Spleen (tissue), 11 donors: ENCODE measurements around the gene SH3RF3. TPM values are rescaled to one million over a fixed set of nuclear protein-coding genes. Genes with fewer than 3 reads are reported as not detected.

Source experiments
- DNase-seq: peaks from one replicate; pipeline ENCODE4 v3.0.0-alpha.2; 2020
- H3K27ac ChIP-seq, 8 donors: fragments of 200-600 bp; sonication (generic) in 7 of 8; 1 replicate in 4 of 8; 2 replicates in 4 of 8; pipeline versions ENCODE4 v1.5.0 to v1.8.0; 2016 to 2021; ENCODE audit warnings: inconsistent platforms in 4 of 8, mild to moderate bottlenecking in 4 of 8, moderate library complexity in 1 of 8
- H3K27me3 ChIP-seq, 7 donors: fragments of 200-600 bp; sonication (generic) in 6 of 7; replicated peaks in 1 of 7; 1 replicate in 4 of 7; 2 replicates in 3 of 7; pipeline versions ENCODE4 v1.5.0 to v1.8.0; 2016 to 2021; ENCODE audit warnings: inconsistent platforms in 3 of 7, mild to moderate bottlenecking in 1 of 7
- H3K36me3 ChIP-seq, 6 donors: fragments of 200-600 bp; sonication (generic) in 5 of 6; 1 replicate in 4 of 6; 2 replicates in 2 of 6; pipeline versions ENCODE4 v1.5.0 to v1.8.0; 2016 to 2021; ENCODE audit warnings: inconsistent platforms in 2 of 6
- H3K4me1 ChIP-seq, 6 donors: fragments of 200-600 bp; sonication (generic) in 5 of 6; 1 replicate in 3 of 6; 2 replicates in 3 of 6; pipeline versions ENCODE4 v1.5.0 to v1.8.0; 2016 to 2021; ENCODE audit warnings: inconsistent platforms in 3 of 6
- H3K4me3 ChIP-seq, 8 donors: fragments of 200-600 bp; sonication (generic) in 7 of 8; 1 replicate in 4 of 8; 2 replicates in 4 of 8; pipeline versions ENCODE4 v1.5.0 to v1.8.0; 2016 to 2021; ENCODE audit warnings: inconsistent platforms in 4 of 8, mild to moderate bottlenecking in 4 of 8, moderate library complexity in 2 of 8
- H3K9me3 ChIP-seq, 8 donors: fragments of 200-600 bp; sonication (generic) in 7 of 8; 1 replicate in 4 of 8; 2 replicates in 4 of 8; pipeline versions ENCODE4 v1.5.0 to v1.8.0; 2016 to 2021; ENCODE audit warnings: inconsistent platforms in 4 of 8
- POLR2A ChIP-seq, 3 donors: fragments of 450-650 bp; IDR thresholded peaks; one replicate each; pipeline ENCODE4 v1.5.1; 2017; ENCODE audit warnings: antibody characterized with exemption in 3 of 3, mild to moderate bottlenecking in 1 of 3
- POLR2AphosphoS5 ChIP-seq, 3 donors: sonication (generic); formaldehyde crosslinking; IDR thresholded peaks; one replicate each; pipeline ENCODE4 v1.5.1; 2017; ENCODE audit warnings: antibody characterized with exemption in 3 of 3
- WGBS, 5 donors: extraction: QIAGEN DNeasy Blood & Tissue Kit in 3 of 5; methylation state at CpG; one replicate each; pipeline versions ENCODE4 v1.1.5 to v1.1.7; 2013 to 2018; 5-methylcytosine and 5-hydroxymethylcytosine counted together
- intact Hi-C: fragments of 100-400 bp; cut with DNase I; formaldehyde crosslinking; loops from one replicate; pipeline ENCODE4 v1.15.0; 2023; ENCODE audit warnings: low total_unique reads
- polyA plus RNA-seq, 3 donors: library from polyadenylated mRNA; stranded (reverse); fragments of 200-250 nt; gene quantifications; one replicate each; pipeline ENCODE4 v1.2.1, GENCODE V29; 2013
- total RNA-seq, 7 donors: library from RNA; depleted of rRNA in 3 of 7; stranded (reverse); fragments of >200 nt in 3 of 7; fragmentation: NEBNext Ultra II Directional in 4 of 7; extraction: Animal tissue kit (Norgen Biotek cat#: 25700) in 4 of 7; gene quantifications; one replicate each; pipeline versions ENCODE4 v1.1.0 to v1.2.1, GENCODE V29; 2016 to 2021
- TF ChIP-seq, protein P1 (sequence below), 11 experiments: fragments of 200-600 bp in 7 of 11; fragments of 450-650 bp in 4 of 11; sonication (generic) in 4 of 11; IDR thresholded peaks in 8 of 11; conservative IDR thresholded peaks in 3 of 11; 1 replicate in 7 of 11; 2 replicates in 4 of 11; pipeline versions ENCODE4 v1.4.0 to v1.8.0; 2016 to 2021; ENCODE audit warnings: antibody characterized with exemption in 11 of 11, inconsistent platforms in 4 of 11, mild to moderate bottlenecking in 1 of 11
- donor health status: healthy with polysubstance abuse.
- donor health status: DM: no; HTN: no; CAD: no; lungs with moderate emphysema.
- donor health status: DM: no; HTN: no; CAD: no.
- donor health status: Bipolar disorder and iron deficiency.
- donor health status: healthy.
- donor health status: DM: no; HTN: no; CAD: no.
- donor health status: DM: yes; HTN: yes; CAD: no.

SH3RF3 gene
- total and polyA plus RNA-seq, 10 donors, result 1.3 to 7.6 (median 4.7) TPM

DNA sequence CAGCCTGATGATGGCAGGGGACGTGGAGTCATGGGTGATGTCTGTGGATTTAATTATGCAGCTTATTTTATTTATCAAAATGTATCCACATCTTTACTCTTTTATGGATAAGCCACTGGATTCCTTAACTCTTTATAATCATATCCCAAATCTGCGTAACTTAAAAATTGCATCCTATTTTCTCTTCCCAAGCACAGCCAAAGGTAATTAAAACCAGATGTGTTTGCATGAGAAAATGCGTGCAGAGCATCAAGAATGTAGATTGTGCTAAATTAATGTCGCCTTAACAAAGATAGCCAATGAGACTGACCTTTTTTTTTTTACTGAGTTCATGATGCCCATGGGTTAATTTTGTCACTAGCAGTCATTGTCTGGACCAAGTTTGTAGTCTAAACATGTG, 10.0 kb downstream of the SH3RF3 start:
- Histone ChIP-seq H3K9me3 (no peaks in the 10 kb centered on the region), H3K4me1 (peaks cover 0 to 35% (median 10%) of the 10 kb centered on the region in 6 donors), H3K27ac (no peak overlapping the region), H3K4me3 (no peak overlapping the region), H3K27me3 (no peaks in the 10 kb centered on the region), H3K36me3 (no peaks in the 10 kb centered on the region)
- no peak for DNase-seq
- WGBS, 5 donors, result 93 to 100% (median 94%) methylated on average over 4 of the region's 4 CpGs
- TF ChIP-seq, protein P1, sequence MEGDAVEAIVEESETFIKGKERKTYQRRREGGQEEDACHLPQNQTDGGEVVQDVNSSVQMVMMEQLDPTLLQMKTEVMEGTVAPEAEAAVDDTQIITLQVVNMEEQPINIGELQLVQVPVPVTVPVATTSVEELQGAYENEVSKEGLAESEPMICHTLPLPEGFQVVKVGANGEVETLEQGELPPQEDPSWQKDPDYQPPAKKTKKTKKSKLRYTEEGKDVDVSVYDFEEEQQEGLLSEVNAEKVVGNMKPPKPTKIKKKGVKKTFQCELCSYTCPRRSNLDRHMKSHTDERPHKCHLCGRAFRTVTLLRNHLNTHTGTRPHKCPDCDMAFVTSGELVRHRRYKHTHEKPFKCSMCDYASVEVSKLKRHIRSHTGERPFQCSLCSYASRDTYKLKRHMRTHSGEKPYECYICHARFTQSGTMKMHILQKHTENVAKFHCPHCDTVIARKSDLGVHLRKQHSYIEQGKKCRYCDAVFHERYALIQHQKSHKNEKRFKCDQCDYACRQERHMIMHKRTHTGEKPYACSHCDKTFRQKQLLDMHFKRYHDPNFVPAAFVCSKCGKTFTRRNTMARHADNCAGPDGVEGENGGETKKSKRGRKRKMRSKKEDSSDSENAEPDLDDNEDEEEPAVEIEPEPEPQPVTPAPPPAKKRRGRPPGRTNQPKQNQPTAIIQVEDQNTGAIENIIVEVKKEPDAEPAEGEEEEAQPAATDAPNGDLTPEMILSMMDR (IDR thresholded peaks at IDR 0.05 in 8 of 11, conservative IDR thresholded peaks at IDR 0.05 in 3 of 11), result no peak
- no peak for TF ChIP-seq POLR2A (IDR thresholded peaks at IDR 0.05)
- TF ChIP-seq POLR2AphosphoS5 (IDR thresholded peaks at IDR 0.05), result no peak
- intact Hi-C loops, result no loop called here

DNA sequence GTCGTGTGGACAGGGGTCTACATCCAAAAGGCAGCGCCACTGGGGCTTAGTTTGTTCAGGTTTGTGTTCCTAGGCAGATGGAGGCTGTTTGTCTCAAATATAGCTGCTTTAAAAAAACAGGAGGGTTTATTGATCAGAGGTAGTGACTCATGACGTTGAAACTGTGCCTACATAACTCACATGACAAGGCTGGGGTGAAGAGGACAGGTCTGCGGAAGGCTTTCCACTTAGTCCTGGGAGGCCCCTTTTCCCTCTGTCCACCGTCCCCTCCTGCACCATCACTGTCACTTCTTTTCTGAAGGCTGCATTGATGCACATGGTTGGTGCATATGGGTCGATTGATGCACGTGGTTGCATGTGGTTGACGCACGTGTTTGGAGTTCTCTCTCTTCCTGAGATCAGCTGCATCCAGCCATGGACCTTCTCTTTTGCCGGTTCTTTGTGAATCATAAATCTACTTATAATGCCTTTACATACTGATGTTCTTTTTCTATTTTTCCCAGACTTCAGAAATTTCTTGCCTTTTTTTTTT, 10.9 kb downstream of the SH3RF3 start:
- H3K4me1 ChIP-seq, result peaks cover 0 to 34% (median 10%) of the 10 kb centered on the region in 6 donors
- 86 to 92% (median 90%) methylated on average over 10 of the region's 10 CpGs for WGBS, 5 donors
- H3K4me3 ChIP-seq, result no peak overlapping the region
- no peaks in the 10 kb centered on the region for H3K36me3 ChIP-seq
- H3K9me3 ChIP-seq, result no peaks in the 10 kb centered on the region
- H3K27ac ChIP-seq, result no peak overlapping the region
- H3K27me3 ChIP-seq, result no peaks in the 10 kb centered on the region
- TF ChIP-seq, protein P1 (IDR thresholded peaks at IDR 0.05 in 8 of 11, conservative IDR thresholded peaks at IDR 0.05 in 3 of 11), result no peak
- TF ChIP-seq POLR2A (IDR thresholded peaks at IDR 0.05) (no peak), POLR2AphosphoS5 (IDR thresholded peaks at IDR 0.05) (no peak)
- DNase-seq, result no peak
- intact Hi-C loops, result no loop called here

DNA sequence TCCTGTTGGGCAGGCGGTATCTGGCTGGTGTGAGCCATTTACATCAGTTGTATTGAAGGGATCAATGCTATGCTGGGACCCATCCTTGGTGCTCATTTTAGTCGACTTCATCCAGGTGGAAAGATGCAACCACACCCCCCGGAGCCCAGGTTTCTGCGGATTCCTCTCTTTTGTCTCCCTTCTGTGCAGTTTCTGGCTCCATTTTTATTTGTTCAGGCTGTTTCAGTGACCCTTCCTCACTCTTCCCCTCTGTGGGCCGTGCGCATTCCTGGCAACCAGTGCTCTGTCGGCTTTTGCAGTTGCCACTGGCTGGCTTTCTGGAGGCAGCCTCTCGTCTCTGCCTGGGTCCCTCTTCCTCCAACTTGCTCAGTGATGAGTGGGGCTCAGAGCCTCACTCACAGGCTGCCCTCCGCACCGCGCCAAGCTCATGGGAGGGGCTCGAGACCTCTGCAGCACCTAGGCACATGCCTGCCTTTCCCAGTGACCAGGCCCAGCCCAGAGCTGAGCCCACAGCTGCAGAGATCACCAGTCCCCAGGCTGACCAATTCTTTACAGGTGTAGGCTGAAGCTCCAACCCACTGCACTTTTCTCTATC, 12.1 kb downstream of the SH3RF3 start:
- Histone ChIP-seq H3K9me3 (no peaks in the 10 kb centered on the region), H3K36me3 (no peaks in the 10 kb centered on the region), H3K4me1 (peaks cover 0 to 23% (median under 1%) of the 10 kb centered on the region in 6 donors), H3K27me3 (no peaks in the 10 kb centered on the region), H3K27ac (no peak overlapping the region), H3K4me3 (no peak overlapping the region)
- intact Hi-C loops, result no loop called here
- DNase-seq, result no peak
- 90 to 93% (median 93%) methylated on average over 12 of the region's 12 CpGs for WGBS, 5 donors
- TF ChIP-seq POLR2AphosphoS5 (IDR thresholded peaks at IDR 0.05) (no peak), POLR2A (IDR thresholded peaks at IDR 0.05) (no peak)
- TF ChIP-seq, protein P1 (IDR thresholded peaks at IDR 0.05 in 8 of 11, conservative IDR thresholded peaks at IDR 0.05 in 3 of 11), result no peak

DNA sequence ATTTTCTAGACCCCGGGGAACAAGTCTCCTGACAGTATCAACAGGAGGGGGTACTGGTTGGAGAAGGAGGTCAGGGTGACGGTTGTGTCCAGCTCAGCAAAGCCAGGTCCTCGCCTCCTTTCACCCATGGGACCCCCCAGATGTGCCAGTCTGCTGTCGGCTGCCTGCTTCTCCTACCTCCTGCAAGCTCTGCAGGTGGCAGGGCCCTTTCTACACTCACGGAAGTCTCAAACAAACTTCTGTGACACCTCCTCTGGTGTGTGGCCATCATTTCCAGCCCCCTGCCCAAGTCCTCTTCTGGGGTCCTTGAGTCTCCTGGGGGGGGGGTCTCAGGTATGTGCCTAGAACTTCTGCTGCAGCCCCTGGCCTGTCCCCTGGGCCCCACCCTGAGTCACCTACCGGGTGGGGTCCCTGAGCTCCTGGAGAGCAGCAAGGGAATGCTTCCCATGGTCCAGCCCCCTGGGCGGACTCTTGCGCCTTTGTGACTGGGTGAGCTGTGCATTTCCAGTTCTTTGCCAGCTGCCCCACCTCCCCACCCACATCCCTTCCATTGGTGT, 12.8 kb downstream of the SH3RF3 start:
- Histone ChIP-seq H3K27me3 (no peaks in the 10 kb centered on the region), H3K9me3 (no peaks in the 10 kb centered on the region), H3K27ac (no peak overlapping the region), H3K4me3 (no peak overlapping the region), H3K4me1 (peaks cover 0 to 18% (median 0%) of the 10 kb centered on the region in 6 donors), H3K36me3 (no peaks in the 10 kb centered on the region)
- DNase-seq, result no peak
- intact Hi-C loops, result no loop called here
- TF ChIP-seq POLR2A (IDR thresholded peaks at IDR 0.05), result no peak
- TF ChIP-seq, protein P1 (IDR thresholded peaks at IDR 0.05 in 8 of 11, conservative IDR thresholded peaks at IDR 0.05 in 3 of 11), result no peak
- no peak for TF ChIP-seq POLR2AphosphoS5 (IDR thresholded peaks at IDR 0.05)
- WGBS, 5 donors, result 83 to 96% (median 86%) methylated on average over 7 to 8 of the region's 8 CpGs
